SK-N-MC (cell line): ENCODE results near the gene SHROOM4.

ENCODE experiments used
- EZH2 ChIP-seq: fragments of 200-600 bp; sonication (generic); IDR thresholded peaks from one replicate; pipeline ENCODE4 v1.6.1; 2017; ENCODE audit warnings: antibody characterized with exemption
- POLR2AphosphoS5 ChIP-seq: IDR thresholded peaks from 2 replicates; pipeline ENCODE4 v1.6.1; 2012; ENCODE audit warnings: mild to moderate bottlenecking, low read depth, low read length, borderline replicate concordance

GRCh38 chrX:50596056-50596455 lies 217.9 kb downstream of the SHROOM4 start:
- TF ChIP-seq POLR2AphosphoS5 (no peak), EZH2 (no peak)
